Retinal pigment epithelial cell (primary cell): Measurements from ENCODE around the gene MAP4.

Source experiments
- DNase-seq: peaks from one replicate; pipeline ENCODE4 v3.0.0-alpha.2; 2010; ENCODE audit warnings: low read depth
- H3K4me3 ChIP-seq: 2 replicates; pipeline ENCODE4 v1.5.1; 2011; ENCODE audit warnings: mild to moderate bottlenecking, low read length, control low read depth, moderate library complexity
- CTCF ChIP-seq: conservative IDR thresholded peaks from 2 replicates; pipeline ENCODE4 v1.5.1; 2011; ENCODE audit warnings: low read depth, low read length, control low read depth, inconsistent platforms

MAP4 gene

GRCh38 chr3:48026098-48026497 lies 9.9 kb upstream of the MAP4 start:
- H3K4me3 ChIP-seq, result no peak overlapping the region
- DNase-seq, result no peak
- TF ChIP-seq CTCF, result no peak

- no peak for DNase-seq
- TF ChIP-seq CTCF, result no peak
- no peak overlapping the region for H3K4me3 ChIP-seq
Observed at GRCh38 chr3:48024401-48024800, 8.2 kb upstream of the MAP4 start.

- H3K4me3 ChIP-seq, result no peak overlapping the region
- TF ChIP-seq CTCF, result no peak
- DNase-seq, result no peak
Observed at GRCh38 chr3:48023377-48023776, 7.2 kb upstream of the MAP4 start.

- no peak overlapping the region for H3K4me3 ChIP-seq
- TF ChIP-seq CTCF, result no peak
- no peak for DNase-seq
Observed at GRCh38 chr3:48022178-48022577, 6.0 kb upstream of the MAP4 start.

GRCh38 chr3:48018841-48019240 lies 2.6 kb upstream of the MAP4 start:
- H3K4me3 ChIP-seq, result no peak overlapping the region
- DNase-seq, result peak; percentile 30
- no peak for TF ChIP-seq CTCF

- H3K4me3 ChIP-seq, result no peak overlapping the region
- TF ChIP-seq CTCF, result no peak
- peak; percentile 16 for DNase-seq
Observed at GRCh38 chr3:48015431-48016180, 610 bp downstream of the MAP4 start.

GRCh38 chr3:48014358-48014757 lies 1.9 kb downstream of the MAP4 start:
- no peak for DNase-seq
- TF ChIP-seq CTCF, result no peak
- no peak overlapping the region for H3K4me3 ChIP-seq
